Loucy (cell line): ENCODE data around the gene C16orf74.

Experiments
- H2AFZ ChIP-seq: fragments of 200-600 bp; sonication (generic); 2 replicates; pipeline ENCODE4 v1.6.0; 2016; ENCODE audit warnings: antibody characterized with exemption, mild to moderate bottlenecking, low read length, moderate library complexity
- H3F3A ChIP-seq: fragments of 200-600 bp; 2 replicates; pipeline ENCODE4 v1.6.0; 2016; ENCODE audit warnings: antibody characterized with exemption, low read depth, mild to moderate bottlenecking
- H3K27me3 ChIP-seq: fragments of 200-600 bp; sonication (generic); 2 replicates; pipeline ENCODE4 v1.6.1; 2014; ENCODE audit warnings: low read length, mild to moderate bottlenecking; ENCODE audit not compliant: insufficient read depth, poor library complexity, severe bottlenecking
- H3K36me3 ChIP-seq: fragments of 200-600 bp; sonication (generic); 2 replicates; pipeline ENCODE4 v1.6.1; 2016; ENCODE audit warnings: low read length; ENCODE audit not compliant: insufficient read depth
- H3K4me1 ChIP-seq: fragments of 200-600 bp; sonication (generic); 2 replicates; pipeline ENCODE4 v1.5.1; 2014; ENCODE audit warnings: low read length, mild to moderate bottlenecking; ENCODE audit not compliant: insufficient read depth, poor library complexity, severe bottlenecking
- H3K4me2 ChIP-seq: fragments of 200-600 bp; sonication (generic); 2 replicates; pipeline ENCODE4 v1.6.0; 2014; ENCODE audit warnings: antibody characterized with exemption, low read length, low read depth, mild to moderate bottlenecking; ENCODE audit not compliant: poor library complexity, severe bottlenecking
- H3K4me3 ChIP-seq: fragments of 200-600 bp; sonication (generic); 2 replicates; pipeline ENCODE4 v1.5.1; 2014; ENCODE audit warnings: low read length, mild to moderate bottlenecking, mixed read lengths; ENCODE audit not compliant: poor library complexity, severe bottlenecking
- H3K79me2 ChIP-seq: fragments of 200-600 bp; sonication (generic); 2 replicates; pipeline ENCODE4 v1.6.1; 2014; ENCODE audit warnings: low read length; ENCODE audit not compliant: insufficient read depth
- H3K9ac ChIP-seq: fragments of 200-600 bp; sonication (generic); 2 replicates; pipeline ENCODE4 v1.6.0; 2014; ENCODE audit warnings: mild to moderate bottlenecking, low read depth, low read length, moderate library complexity; ENCODE audit not compliant: poor library complexity, severe bottlenecking
- H3K9me2 ChIP-seq: fragments of 200-600 bp; sonication (generic); replicated peaks from 2 replicates; pipeline ENCODE4 v1.6.1; 2016; ENCODE audit warnings: low read depth, low read length, mixed read lengths
- H3K9me3 ChIP-seq: fragments of 200-600 bp; sonication (generic); 2 replicates; pipeline ENCODE4 v1.6.1; 2014; ENCODE audit warnings: mild to moderate bottlenecking, antibody characterized with exemption, low read length, low read depth; ENCODE audit not compliant: insufficient read depth
- H4K20me1 ChIP-seq: fragments of 200-600 bp; sonication (generic); 2 replicates; pipeline ENCODE4 v1.6.0; 2014; ENCODE audit warnings: antibody characterized with exemption, low read length, mild to moderate bottlenecking; ENCODE audit not compliant: insufficient read depth, poor library complexity, severe bottlenecking
- EZH2phosphoT487 ChIP-seq: fragments of 200-600 bp; IDR thresholded peaks from 2 replicates; pipeline ENCODE4 v1.6.1; 2018; ENCODE audit warnings: antibody characterized with exemption, mild to moderate bottlenecking, moderate library complexity, borderline replicate concordance
- TF ChIP-seq, protein P1 (sequence below): fragments of 200-600 bp; sonication (generic); conservative IDR thresholded peaks from 2 replicates; pipeline ENCODE4 v1.5.1; 2014; ENCODE audit warnings: mild to moderate bottlenecking, antibody characterized with exemption, low read length

The C16orf74 gene

DNA sequence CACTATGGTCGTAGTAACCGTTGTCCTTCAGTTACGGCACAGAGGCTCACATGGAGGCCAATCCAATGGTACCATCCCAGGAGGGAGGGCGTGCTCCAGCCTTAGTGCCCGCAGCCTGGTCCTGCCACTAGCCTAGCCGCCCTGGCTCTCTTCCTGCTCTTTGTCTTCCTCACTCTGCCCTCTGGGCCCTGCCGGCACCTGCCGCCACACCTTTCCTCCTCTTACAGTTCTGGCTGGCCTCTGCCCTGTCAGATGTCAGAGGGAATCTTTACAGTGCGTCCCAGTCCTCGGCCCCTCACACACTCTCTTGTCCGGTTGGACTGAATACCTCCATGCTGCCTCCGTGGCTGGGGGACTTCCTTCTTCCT is 85.5 kb downstream of the C16orf74 start:
- TF ChIP-seq, protein P1, sequence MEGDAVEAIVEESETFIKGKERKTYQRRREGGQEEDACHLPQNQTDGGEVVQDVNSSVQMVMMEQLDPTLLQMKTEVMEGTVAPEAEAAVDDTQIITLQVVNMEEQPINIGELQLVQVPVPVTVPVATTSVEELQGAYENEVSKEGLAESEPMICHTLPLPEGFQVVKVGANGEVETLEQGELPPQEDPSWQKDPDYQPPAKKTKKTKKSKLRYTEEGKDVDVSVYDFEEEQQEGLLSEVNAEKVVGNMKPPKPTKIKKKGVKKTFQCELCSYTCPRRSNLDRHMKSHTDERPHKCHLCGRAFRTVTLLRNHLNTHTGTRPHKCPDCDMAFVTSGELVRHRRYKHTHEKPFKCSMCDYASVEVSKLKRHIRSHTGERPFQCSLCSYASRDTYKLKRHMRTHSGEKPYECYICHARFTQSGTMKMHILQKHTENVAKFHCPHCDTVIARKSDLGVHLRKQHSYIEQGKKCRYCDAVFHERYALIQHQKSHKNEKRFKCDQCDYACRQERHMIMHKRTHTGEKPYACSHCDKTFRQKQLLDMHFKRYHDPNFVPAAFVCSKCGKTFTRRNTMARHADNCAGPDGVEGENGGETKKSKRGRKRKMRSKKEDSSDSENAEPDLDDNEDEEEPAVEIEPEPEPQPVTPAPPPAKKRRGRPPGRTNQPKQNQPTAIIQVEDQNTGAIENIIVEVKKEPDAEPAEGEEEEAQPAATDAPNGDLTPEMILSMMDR, result no peak
- H4K20me1 ChIP-seq, result peaks cover 15% of the 10 kb centered on the region

DNA sequence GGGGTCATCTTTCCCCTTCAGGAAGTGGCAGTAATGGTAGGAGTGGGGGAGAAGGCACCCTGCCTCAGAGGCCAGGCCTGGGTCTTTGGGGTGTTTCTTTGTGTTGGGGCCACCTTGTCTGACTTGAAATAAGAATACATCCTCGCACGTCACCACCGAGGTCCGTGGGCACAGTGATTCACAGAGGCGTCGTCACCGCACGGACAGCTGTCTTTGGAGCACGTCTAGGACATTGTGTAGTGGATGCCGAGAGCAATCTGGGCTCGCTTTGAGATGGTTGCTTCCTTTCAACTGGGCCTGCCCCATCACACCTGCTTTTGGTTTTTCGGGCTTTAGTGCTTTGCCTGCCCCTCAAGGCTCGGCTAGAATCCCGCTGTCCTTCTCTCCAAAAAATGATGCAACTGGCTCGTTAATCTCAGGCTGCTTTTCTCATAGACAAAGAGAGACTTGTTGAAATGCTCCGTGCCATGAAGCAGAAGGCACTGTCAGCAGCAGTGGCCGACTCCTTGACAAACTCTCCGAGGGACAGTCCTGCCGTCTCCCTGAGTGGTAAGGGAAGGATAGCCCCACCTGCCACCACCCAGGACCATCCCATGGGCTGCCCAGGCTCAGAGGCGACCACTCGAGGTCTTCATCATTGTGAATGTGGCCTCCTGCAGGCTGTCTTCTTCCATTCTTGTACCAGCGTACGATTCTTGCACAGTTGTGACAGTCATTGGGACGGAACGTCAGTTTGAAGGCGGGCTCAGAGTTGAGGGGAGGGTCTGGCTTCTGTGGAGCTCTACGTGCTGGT is 86.1 kb downstream of the C16orf74 start:
- Histone ChIP-seq H3K9me3 (no peaks in the 10 kb centered on the region), H3K9ac (no peak overlapping the region), H3K27me3 (no peaks in the 10 kb centered on the region), H3K9me2 (no peaks in the 10 kb centered on the region), H3K36me3 (peaks cover 98% of the 10 kb centered on the region), H3K4me3 (no peak overlapping the region), H2AFZ (no peak overlapping the region), H3K79me2 (no peaks in the 10 kb centered on the region), H3K4me2 (no peak overlapping the region), H4K20me1 (peaks cover 18% of the 10 kb centered on the region), H3F3A (no peaks in the 10 kb centered on the region), H3K4me1 (no peaks in the 10 kb centered on the region)
- TF ChIP-seq, protein P1, result no peak
- TF ChIP-seq EZH2phosphoT487, result no peak

More for the DNA sequence above, 85.5 kb downstream of the C16orf74 start:
- Histone ChIP-seq H2AFZ (no peak overlapping the region), H3K4me3 (no peak overlapping the region), H3K4me1 (no peaks in the 10 kb centered on the region), H3K9me2 (no peaks in the 10 kb centered on the region), H3K36me3 (peaks cover 98% of the 10 kb centered on the region), H3K27me3 (no peaks in the 10 kb centered on the region), H3F3A (no peaks in the 10 kb centered on the region), H3K4me2 (no peak overlapping the region), H3K9me3 (no peaks in the 10 kb centered on the region), H3K9ac (no peak overlapping the region), H3K79me2 (no peaks in the 10 kb centered on the region)

DNA sequence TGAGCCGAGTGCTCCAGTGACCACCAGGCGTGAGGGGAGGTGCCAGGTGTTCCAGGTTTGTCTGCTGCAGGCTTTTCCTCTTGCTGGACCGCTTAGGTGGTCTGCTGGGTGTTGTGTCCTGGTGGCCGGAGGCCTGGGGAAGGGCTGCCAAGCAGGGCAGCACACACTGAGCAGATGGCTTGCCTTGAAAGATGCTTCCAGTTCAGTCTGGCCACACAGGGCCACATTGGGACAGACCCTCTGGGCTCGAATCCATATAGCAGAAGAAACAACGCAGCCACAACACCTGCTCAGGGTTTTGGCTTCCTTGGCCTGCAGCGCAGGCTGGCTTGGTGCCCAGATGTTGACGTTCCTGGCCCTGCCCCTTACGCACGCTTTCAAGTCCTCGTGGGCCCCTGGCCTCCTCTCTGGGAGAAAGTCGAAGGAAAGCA is 87.0 kb downstream of the C16orf74 start:
- Histone ChIP-seq H3F3A (no peaks in the 10 kb centered on the region), H3K4me2 (no peak overlapping the region), H3K9me3 (no peaks in the 10 kb centered on the region), H3K79me2 (no peaks in the 10 kb centered on the region), H3K9ac (no peak overlapping the region), H3K4me1 (no peaks in the 10 kb centered on the region), H3K4me3 (no peak overlapping the region), H2AFZ (no peak overlapping the region), H3K36me3 (peaks cover 98% of the 10 kb centered on the region), H3K27me3 (no peaks in the 10 kb centered on the region), H4K20me1 (peaks cover 25% of the 10 kb centered on the region), H3K9me2 (no peaks in the 10 kb centered on the region)
- TF ChIP-seq EZH2phosphoT487, result no peak
- TF ChIP-seq, protein P1, result no peak
